SW 1271 (cell line): Measurements from ENCODE around the gene MIF.
"Not testable (repeated sequence)": the region's sequence is repeated elsewhere in the genome, so short reads cannot be mapped to it uniquely, and the experiment has no call there.

Experiments
- DNase-seq, 2 experiments: peaks; one replicate each; lab custom pipeline; 2025; lab: John Stamatoyannopoulos, UW

The MIF gene

DNA sequence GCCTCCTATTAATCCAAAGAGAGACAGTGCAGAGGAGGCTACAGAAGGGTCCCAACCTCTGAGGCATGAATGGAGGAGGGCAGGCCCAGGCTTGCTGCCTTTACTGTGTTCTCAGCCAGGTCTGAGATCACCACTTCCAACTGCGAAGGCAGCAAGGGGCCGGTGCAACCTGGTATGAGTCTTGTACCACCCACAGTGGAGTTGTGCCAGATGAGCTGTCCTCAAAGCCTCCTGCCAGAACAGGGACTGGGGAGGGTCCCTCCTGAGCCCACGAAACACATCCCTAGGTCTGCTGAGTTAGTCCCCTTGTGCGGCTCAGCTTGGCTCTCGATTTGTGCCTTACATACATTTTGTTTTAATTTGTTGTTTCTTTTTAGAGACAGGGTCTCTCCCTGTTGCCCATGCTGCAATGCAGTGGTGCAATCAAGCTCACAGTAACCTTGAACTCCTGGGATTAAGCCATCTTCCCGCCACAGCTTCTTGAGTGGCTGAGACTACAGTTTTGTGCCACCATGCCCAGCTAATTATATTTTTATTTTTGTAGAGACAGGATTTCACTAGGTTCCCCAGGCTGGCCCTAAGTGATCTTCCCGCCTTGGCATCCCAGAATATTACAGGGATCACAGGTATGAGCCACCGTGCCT lies 9.3 kb downstream of the MIF start:
- DNase-seq = no peak

DNA sequence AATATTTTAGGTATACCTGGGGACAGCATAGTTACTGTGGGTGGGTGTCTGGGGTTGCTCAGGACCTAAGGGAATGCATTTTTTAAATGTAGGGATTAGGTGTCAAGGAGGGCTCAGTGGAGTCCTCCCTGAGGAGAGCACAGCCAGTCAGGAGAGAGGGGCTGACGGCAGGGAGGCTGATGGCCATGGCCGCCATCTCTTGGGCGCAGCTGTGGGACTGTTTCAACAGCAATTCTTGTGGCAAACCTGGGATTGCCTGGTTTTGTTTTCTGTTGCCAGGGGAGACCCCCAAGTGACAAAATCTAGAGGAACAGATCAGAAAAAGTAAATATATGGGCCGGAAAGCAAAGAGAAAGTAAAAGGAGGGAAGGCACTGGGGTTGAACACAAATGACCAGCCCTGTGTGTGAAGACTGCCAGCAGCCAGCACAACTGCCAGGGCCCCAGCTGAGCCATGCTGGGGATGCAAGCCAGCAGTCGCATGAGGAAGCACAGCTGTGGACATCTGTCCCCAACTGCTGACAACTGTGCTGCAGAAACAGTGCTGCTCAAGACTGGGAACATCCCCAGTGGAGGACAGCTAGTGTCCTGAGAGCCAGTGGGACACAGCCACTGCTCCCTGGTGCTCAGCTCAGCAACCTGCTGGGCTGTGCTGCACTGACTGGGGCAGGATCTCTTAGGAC lies 10.5 kb downstream of the MIF start:
- no peak for DNase-seq

DNA sequence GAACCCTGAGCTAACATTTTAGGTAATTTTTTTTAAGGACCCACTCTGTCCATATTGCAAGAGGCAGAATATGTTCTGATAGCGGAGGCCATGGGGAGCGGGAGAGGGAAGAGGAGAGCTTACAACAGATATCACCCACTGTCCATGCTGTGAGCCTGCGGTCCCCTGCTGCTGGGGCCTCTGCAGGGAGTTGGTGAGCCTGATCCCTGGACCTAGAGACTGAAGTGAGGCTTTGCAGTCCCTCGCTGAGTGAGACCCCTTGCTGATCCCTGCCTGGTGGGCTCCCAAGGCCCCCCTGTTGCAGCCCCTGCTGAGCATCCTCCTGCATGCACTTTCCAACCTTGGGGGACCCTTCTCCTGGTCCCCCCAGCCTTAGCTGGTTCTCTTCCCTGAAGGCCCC lies 12.5 kb downstream of the MIF start:
- DNase-seq = no peak

- not testable (repeated sequence) for DNase-seq
These were observed 13.2 kb downstream of the MIF start for GRCh38 chr22:23907423-23907822.

- DNase-seq = no peak
These were observed 14.5 kb downstream of the MIF start for GRCh38 chr22:23908587-23909205.

DNA sequence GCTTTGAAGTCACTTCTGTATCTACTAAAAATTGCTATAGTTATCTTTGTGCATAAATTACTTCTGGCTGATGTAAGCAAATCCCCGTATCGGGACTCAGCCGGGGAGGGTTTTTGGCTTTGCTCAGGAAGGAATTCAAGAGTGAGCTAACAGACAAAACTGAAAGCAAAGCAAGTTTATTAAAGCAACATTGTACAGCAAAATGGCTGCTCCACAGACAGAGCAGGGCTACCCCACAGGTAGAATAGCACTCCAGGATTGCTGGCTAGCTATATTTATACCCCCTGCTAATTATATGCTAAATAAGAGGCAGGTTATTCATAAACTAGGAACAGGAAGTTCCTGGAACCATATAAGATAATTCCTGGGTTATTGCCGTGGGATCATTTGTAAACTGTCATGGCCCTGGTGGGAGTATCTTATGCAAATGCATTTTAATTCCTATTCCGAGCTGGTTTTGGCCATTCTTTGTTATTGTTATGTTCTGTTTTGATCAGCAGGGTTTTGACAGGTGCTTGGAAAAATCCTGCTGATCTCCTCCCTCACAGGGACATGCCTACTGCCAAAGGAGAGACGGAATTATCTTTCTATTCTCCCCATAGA lies 15.2 kb downstream of the MIF start:
- no peak for DNase-seq

GRCh38 chr22:23910496-23911190 lies 16.5 kb downstream of the MIF start:
- DNase-seq = no peak

- DNase-seq = no peak
These were observed 17.3 kb downstream of the MIF start for GRCh38 chr22:23911318-23911980.

DNA sequence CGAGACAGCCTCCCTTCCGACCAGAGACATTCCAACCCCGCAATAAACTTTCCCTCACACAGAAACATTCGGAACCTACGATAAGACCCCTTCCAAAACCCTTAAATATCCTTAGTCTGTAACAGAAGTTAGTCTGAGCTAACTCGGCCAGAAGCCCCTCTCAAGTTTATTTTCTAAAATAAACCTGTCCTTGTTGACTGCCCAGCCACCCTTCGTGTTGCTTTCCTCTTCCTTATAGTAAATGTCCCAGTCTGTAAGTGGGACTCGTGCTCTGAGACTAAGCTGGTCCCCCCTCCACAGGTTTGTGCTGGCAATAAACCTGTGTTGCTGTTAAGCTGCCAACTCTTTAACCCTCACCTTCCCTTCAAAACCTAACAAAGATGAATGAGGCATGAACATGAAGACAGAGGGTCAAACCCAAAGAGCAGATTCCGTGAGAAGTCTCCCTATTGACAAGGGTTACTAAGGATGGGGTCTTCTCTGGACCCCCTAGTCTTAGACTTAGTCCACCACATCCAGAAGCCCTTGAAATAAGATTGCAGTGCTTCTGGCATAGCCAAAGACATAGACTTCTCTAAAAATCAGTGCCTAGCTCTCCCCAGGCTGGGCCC lies 18.2 kb downstream of the MIF start:
- no peak for DNase-seq

DNA sequence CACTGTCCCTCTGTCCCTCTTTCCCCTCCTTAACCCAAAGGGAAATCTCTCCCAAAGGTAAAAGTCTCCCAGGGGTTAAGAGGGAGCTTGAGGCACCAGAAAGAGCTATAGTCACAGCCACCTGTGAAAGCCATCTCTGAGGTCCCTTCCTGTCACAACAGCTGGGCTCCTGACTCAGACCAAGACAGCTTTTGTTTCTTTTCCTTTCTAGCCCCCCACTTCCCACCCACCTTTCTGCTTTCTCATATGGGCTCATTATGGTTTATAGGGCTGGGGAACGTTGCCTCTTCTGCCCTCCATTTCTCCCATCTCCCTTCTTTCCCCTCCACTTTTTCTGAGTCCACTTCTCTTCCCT lies 19.1 kb downstream of the MIF start:
- DNase-seq = no peak

DNA sequence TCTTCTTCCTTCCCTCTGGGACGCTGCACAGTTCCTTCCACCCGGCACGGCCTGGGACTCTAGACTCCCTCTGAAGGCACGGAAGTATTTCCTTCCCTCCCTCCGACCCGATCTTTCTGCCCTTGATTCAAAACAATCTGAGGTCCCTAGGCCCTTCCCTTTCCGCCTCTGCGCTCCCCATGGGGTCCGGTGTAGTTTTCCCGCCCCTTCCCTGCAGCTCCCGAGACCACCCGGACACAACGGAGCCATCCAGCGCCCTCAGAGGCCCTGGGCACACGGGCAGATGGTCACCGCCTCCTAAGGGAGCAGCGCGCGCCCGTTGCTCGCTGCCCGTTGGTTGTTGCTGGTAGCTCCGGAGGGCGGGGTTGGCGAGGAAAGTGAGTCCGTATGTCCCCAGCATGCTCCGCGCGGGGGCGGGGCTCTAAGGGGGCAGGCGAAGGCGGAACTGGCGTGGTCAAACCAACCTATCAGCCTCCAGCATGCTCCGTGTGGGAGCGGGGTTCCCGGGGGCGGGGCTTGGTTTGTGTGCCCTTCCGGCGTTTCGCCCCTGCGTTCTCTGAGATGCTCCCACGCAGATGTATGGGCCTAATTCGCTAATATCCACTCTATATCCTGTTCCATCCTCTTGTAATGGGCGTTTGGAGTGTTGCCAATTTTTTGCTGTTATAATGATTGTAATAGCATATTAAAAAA lies 19.6 kb downstream of the MIF start:
- peak; percentile 96 to 97 for DNase-seq

- no peak for DNase-seq
These were observed 21.1 kb downstream of the MIF start for GRCh38 chr22:23915290-23915689.

DNA sequence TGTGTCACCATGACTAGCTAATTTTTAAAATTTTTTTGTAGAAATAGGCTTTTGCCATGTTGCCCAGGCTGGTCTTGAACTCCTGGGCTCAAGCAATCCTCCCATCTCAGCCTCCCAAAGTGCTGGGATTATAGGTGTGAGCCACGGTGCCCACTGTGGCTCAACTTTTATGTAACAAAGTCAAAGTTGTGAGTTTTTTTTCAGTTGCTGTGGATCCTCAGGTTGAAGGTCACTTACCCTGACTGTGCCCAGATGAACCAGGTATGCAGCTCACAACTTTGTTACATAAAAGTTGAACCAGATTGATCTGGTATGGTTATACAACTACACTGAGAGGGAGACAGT lies 26.1 kb downstream of the MIF start:
- not testable (repeated sequence) for DNase-seq

- not testable (repeated sequence) for DNase-seq
These were observed 27.5 kb downstream of the MIF start for GRCh38 chr22:23921586-23922201.

GRCh38 chr22:23922921-23923320 lies 28.7 kb downstream of the MIF start:
- no peak for DNase-seq

GRCh38 chr22:23925020-23925606 lies 30.9 kb downstream of the MIF start:
- no peak for DNase-seq

GRCh38 chr22:23926561-23926960 lies 32.4 kb downstream of the MIF start:
- DNase-seq = no peak

DNA sequence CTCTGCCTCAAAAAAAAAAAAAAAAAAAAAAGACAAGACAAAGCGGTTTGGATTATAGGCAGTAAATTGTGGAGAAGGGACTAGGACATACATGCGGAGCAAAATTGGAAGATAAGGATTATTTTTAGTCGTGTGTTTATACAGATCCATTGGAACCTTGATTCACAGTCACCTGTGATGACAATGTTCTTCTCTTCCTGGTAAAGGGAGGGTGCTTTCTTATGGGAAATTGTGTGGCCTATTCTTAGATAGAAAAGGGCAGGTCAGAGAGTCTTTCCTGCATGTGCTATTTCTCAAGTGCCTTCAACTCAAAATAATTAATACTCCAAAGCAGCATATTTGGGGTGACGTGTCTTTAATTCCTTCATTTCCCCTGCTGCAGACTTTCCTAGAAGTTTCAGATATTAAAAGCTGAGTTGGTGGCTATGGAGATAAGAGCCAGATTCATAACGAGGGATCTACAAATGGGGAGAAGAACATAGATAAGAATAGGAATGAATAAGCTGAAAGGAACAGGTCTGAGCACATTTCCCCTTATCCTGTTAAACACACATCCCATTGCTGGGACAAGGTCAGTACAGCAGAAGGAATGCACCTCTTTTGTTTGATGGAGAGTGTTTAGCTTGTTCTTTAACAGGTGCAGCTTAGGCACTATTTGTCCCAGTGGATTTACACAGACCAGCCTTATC lies 44.3 kb downstream of the MIF start:
- no peak for DNase-seq

GRCh38 chr22:23939017-23939357 lies 44.8 kb downstream of the MIF start:
- DNase-seq = no peak

- DNase-seq = not testable (repeated sequence)
These were observed 46.0 kb downstream of the MIF start for GRCh38 chr22:23940166-23940565.
